SU-DHL-6 (cell line): Measurements from ENCODE around the gene RAB3GAP2.
"Not testable (repeated sequence)": the region's sequence is repeated elsewhere in the genome, so short reads cannot be mapped to it uniquely, and the experiment has no call there.

Experiments
- H2AFZ ChIP-seq: fragments of 200-600 bp; sonication (generic); 2 replicates; pipeline ENCODE4 v1.6.1; 2014; ENCODE audit warnings: low read depth, mild to moderate bottlenecking, moderate library complexity, mixed read lengths, antibody characterized with exemption, low read length; ENCODE audit not compliant: severe bottlenecking
- H3F3A ChIP-seq: fragments of 200-600 bp; shearing (Covaris generic); 2 replicates; pipeline ENCODE4 v1.6.0; 2016; ENCODE audit warnings: antibody characterized with exemption, mild to moderate bottlenecking; ENCODE audit not compliant: insufficient read depth
- H3K27ac ChIP-seq: fragments of 200-600 bp; sonication (generic); 2 replicates; pipeline ENCODE4 v1.5.1; 2016; ENCODE audit warnings: low read depth, mild to moderate bottlenecking, low read length, moderate library complexity, mixed read lengths
- H3K27me3 ChIP-seq: fragments of 200-600 bp; sonication (generic), shearing (Covaris generic); 2 replicates; pipeline ENCODE4 v1.6.0; 2014; ENCODE audit warnings: mild to moderate bottlenecking, low read length
- H3K36me3 ChIP-seq: fragments of 200-600 bp; sonication (generic); 2 replicates; pipeline ENCODE4 v1.6.1; 2014; ENCODE audit warnings: mild to moderate bottlenecking, low read length, mixed read lengths
- H3K4me2 ChIP-seq: fragments of 300-600, 200-600 bp; shearing (Covaris generic), sonication (generic); 2 replicates; pipeline ENCODE4 v1.6.0; 2014; ENCODE audit warnings: low read length, low read depth, mild to moderate bottlenecking; ENCODE audit not compliant: poor library complexity, severe bottlenecking
- H3K4me3 ChIP-seq: fragments of 200-600 bp; sonication (generic); 2 replicates; pipeline ENCODE4 v1.5.1; 2014; ENCODE audit warnings: antibody characterized with exemption, low read length, mild to moderate bottlenecking, mixed read lengths; ENCODE audit not compliant: insufficient read depth, poor library complexity, severe bottlenecking
- H3K79me2 ChIP-seq: fragments of 200-600 bp; sonication (generic); 2 replicates; pipeline ENCODE4 v1.6.1; 2014; ENCODE audit warnings: mild to moderate bottlenecking, low read length, moderate library complexity; ENCODE audit not compliant: insufficient read depth
- H3K9ac ChIP-seq: fragments of 200-600 bp; sonication (generic); 2 replicates; pipeline ENCODE4 v1.7.0; 2014; ENCODE audit warnings: mild to moderate bottlenecking, low read length
- H3K9me2 ChIP-seq: fragments of 200-600 bp; sonication (generic); replicated peaks from 2 replicates; pipeline ENCODE4 v1.6.1; 2014; ENCODE audit warnings: low read length; ENCODE audit not compliant: insufficient read depth
- H3K9me3 ChIP-seq: fragments of 200-600 bp; sonication (generic); 2 replicates; pipeline ENCODE4 v1.6.1; 2014; ENCODE audit warnings: low read length, mixed read lengths; ENCODE audit not compliant: insufficient read depth
- H4K20me1 ChIP-seq: fragments of 200-600 bp; sonication (generic); 2 replicates; pipeline ENCODE4 v1.6.1; 2014; ENCODE audit warnings: low read depth, mild to moderate bottlenecking, antibody characterized with exemption, low read length, moderate library complexity, mixed read lengths
- EZH2phosphoT487 ChIP-seq: fragments of 200-600 bp; sonication (generic), shearing (Covaris generic); conservative IDR thresholded peaks from 2 replicates; pipeline ENCODE4 v1.6.1; 2018; ENCODE audit warnings: mild to moderate bottlenecking, antibody characterized with exemption, low read length, moderate library complexity, mixed read lengths
- TF ChIP-seq, protein P1 (sequence below): fragments of 200-600 bp; sonication (generic); IDR thresholded peaks from one replicate; pipeline ENCODE4 v1.5.1; 2017; ENCODE audit warnings: antibody characterized with exemption, mild to moderate bottlenecking, low read length, moderate library complexity; ENCODE audit not compliant: insufficient read depth, poor library complexity, severe bottlenecking

Gene RAB3GAP2

DNA sequence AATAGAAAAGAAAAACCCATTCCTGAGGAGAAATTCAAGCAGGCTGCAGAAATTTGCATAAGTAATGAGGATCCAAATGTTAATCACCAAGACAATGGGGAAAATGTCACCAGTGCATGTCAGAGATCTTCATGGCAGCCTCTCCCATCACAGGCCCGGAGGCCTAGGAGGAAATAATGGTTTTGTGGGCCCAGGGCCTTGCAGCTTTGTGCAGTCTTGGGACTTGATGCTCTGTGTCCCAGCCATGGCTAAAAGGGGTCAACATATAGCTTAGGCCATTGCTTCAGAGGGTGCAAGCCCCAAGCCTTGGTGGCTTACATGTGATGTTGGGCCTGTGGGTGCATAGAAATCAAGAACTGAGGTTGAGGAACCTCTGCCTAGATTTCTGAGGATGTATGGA lies 22.7 kb downstream of the RAB3GAP2 start:
- Histone ChIP-seq H3K9ac (no peak overlapping the region), H3K27ac (no peak overlapping the region), H3K4me3 (no peak overlapping the region), H3F3A (peaks cover 9% of the 10 kb centered on the region; the same call in 1 of the 2 replicates), H4K20me1 (0 out of 2 replicates have a peak, but pooled peaks cover 3% of the 10 kb centered on the region), H3K79me2 (peaks cover 72% of the 10 kb centered on the region), H3K27me3 (no peaks in the 10 kb centered on the region), H2AFZ (no peak overlapping the region), H3K9me3 (peaks cover 35% of the 10 kb centered on the region), H3K9me2 (no peaks in the 10 kb centered on the region), H3K4me2 (no peak overlapping the region), H3K36me3 (peaks cover 60% of the 10 kb centered on the region)
- TF ChIP-seq, protein P1, sequence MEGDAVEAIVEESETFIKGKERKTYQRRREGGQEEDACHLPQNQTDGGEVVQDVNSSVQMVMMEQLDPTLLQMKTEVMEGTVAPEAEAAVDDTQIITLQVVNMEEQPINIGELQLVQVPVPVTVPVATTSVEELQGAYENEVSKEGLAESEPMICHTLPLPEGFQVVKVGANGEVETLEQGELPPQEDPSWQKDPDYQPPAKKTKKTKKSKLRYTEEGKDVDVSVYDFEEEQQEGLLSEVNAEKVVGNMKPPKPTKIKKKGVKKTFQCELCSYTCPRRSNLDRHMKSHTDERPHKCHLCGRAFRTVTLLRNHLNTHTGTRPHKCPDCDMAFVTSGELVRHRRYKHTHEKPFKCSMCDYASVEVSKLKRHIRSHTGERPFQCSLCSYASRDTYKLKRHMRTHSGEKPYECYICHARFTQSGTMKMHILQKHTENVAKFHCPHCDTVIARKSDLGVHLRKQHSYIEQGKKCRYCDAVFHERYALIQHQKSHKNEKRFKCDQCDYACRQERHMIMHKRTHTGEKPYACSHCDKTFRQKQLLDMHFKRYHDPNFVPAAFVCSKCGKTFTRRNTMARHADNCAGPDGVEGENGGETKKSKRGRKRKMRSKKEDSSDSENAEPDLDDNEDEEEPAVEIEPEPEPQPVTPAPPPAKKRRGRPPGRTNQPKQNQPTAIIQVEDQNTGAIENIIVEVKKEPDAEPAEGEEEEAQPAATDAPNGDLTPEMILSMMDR: no peak
- TF ChIP-seq EZH2phosphoT487: no peak

DNA sequence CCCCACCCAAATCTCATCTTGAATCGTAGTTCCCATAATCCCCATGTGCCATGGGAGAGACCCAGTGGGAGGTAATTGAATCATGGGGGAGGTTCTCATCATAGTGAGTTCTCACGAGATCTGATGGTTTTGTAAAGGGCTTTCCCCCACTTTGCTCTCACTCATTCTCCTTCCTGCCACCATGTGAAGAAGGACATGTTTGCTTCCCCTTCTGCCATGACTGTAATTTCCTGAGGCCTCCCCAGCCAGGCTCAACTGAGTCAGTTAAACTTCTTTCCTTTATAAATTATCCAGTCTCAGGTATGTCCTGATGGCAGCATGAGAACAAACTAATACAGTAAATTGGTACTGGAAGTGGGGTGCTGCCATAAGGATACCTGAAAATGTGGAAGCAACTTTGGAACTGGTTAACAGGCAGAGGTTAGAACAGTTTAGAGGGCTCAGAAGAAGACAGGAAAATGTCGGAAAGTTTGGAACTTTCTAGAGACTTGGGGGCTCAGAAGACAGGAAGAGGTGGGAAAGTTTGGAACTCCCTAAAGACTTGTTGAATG lies 23.5 kb downstream of the RAB3GAP2 start:
- not testable (repeated sequence) for H3F3A ChIP-seq, H3K27ac ChIP-seq, H4K20me1 ChIP-seq, H3K9ac ChIP-seq, H3K27me3 ChIP-seq, H3K4me2 ChIP-seq, H3K9me2 ChIP-seq, H3K4me3 ChIP-seq, H2AFZ ChIP-seq
- Histone ChIP-seq H3K79me2 (peaks cover 80% of the 10 kb centered on the region), H3K9me3 (peaks cover 35% of the 10 kb centered on the region), H3K36me3 (peaks cover 60% of the 10 kb centered on the region)

DNA sequence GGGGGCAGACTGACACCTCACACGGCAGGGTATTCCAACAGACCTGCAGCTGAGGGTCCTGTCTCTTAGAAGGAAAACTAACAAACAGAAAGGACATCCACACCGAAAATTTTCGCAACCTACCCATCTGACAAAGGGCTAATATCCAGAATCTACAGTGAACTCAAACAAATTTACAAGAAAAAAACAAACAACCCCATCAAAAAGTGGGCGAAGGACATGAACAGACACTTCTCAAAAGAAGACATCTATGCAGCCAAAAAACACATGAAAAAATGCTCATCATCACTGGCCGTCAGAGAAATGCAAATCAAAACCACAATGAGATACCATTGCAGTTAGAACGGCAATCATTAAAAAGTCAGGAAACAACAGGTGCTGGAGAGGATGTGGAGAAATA lies 26.4 kb downstream of the RAB3GAP2 start:
- H3K4me2 ChIP-seq, H4K20me1 ChIP-seq, H3K27me3 ChIP-seq, H3K4me3 ChIP-seq, H2AFZ ChIP-seq, H3K9ac ChIP-seq, H3K27ac ChIP-seq, H3F3A ChIP-seq, H3K9me2 ChIP-seq: not testable (repeated sequence)
- H3K36me3 ChIP-seq: peaks cover 39% of the 10 kb centered on the region
- H3K79me2 ChIP-seq: peaks cover 81% of the 10 kb centered on the region
- H3K9me3 ChIP-seq: peaks cover 27% of the 10 kb centered on the region

- Histone ChIP-seq H3F3A (peaks cover 6% of the 10 kb centered on the region; the same call in 1 of the 2 replicates), H3K4me2 (no peak overlapping the region), H3K9me2 (no peaks in the 10 kb centered on the region), H4K20me1 (0 out of 2 replicates have a peak, but pooled peaks cover 3% of the 10 kb centered on the region), H3K27ac (no peak overlapping the region), H3K27me3 (no peaks in the 10 kb centered on the region), H2AFZ (no peak overlapping the region), H3K36me3 (peaks cover 26% of the 10 kb centered on the region), H3K9me3 (peaks cover 8% of the 10 kb centered on the region; the same call in 1 of the 2 replicates), H3K79me2 (peaks cover 81% of the 10 kb centered on the region), H3K4me3 (no peak overlapping the region), H3K9ac (no peak overlapping the region)
- no peak for TF ChIP-seq EZH2phosphoT487
Observed at GRCh38 chr1:220243947-220244346, 28.3 kb downstream of the RAB3GAP2 start.
